Amygdala (tissue), 56 donors: Measurements from ENCODE around the gene DNAJA3.

Experiments
- DNase-seq, 56 donors: peaks; one replicate each; lab custom pipeline; 2025; lab: John Stamatoyannopoulos, UW

The DNAJA3 gene

DNA sequence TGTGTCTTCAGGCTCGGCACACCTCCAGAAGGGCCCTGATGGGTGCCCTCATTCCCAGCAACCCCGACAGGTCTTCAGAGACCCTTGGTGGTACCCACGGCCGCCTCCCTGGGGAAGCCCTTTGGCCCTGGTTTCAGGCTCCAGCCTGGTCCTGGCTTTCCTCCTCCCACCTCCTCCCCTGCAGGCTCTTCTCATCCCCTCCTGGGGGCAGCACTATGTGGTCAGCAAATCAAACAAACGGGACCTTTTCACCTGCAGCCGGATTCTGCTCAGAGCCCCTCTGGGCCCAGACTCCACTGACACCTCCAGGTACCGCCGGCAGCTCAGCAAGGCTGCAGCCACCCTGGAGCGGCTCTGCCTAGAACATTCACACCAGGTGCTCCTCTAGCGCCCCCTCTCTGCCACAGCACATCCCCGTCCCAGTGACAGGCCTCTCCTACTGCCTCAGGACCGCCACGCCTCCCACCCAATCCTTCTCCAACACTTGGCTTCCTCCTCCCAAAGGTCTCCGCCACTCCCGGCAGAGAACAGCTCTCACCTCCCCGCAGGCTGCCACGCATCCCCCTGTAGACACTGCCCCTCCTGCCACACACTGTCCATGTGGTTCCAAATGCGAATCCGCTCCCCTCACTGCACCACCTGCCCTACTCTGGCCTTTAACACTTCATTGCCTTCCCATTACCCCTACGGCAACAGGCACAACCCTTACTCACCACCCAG lies 21.3 kb upstream of the DNAJA3 start:
- DNase-seq, result peak in 5 of 56 donors; percentile 8 to 48 (median 24)

DNA sequence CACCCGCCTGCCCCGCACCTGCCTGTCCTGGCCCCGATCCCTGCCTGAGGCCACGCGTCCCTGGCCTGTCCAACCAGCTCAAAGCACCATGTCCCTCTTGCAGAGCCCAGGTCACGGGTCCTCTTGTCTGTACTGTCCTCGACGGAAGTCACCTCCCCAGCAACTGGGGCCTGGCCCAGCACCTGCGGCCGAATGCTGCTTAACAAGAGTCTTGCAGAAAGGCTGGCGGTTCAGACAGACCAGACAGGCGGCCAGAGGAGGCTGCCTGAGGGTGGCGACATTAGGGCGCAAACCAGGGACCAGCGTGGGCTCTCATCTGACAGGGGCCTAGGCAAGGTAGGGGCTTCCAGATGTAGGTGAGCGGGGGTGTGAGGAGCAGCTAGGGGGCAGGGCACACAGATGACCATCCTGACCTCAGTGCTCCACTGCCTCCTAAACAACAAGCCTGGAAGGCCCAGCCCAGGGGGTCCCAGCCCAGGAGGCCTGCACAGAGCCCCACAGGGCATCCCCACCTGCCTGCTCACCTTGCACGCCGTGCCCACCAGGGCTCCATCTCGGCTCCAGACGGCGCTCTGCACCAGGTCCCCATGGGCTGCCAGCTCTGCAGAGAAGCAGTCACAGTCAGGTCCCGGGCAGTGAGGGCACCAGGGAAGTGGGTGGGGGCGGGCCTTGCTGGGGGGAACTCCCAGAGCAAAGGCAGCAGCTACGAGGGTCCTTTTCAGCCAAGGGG lies 20.5 kb upstream of the DNAJA3 start:
- no peak for DNase-seq

DNA sequence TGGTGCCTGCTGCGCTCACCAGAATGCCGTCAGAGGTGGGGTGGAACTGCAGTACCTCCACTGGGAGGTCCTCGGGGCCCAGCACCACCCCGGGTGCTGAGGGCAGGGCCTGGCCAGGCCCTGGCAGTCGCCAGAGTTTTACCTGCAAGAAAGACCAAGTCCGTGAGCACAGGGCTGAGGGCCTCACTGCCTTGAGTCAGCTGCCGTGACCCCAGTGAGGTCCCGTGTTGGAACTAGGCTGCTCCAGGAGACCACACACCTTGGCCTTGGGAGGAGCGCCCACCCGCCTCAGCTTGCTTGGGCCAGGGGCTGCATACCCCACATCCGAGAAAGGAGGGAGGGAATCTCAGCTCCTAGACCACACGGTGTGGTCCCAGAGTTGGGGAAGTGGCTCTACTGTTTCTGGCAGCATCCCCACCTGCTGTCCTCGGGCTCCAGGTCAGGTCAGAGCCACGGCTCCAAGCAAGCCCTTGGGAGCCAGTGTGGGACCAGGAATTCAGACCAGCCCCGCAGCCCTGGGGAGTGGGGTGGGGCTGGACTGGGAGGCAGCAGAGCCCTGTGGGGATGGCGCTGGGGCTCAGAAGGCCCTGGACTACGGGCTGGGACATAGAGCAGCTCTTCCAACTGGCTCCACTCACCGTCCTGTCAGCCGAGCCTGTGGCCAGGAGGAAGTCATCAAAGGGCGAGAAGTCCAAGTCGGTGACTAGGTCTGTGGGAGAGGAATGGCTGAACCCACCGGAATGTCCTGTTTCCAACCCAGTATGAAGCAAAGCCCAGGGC lies 17.9 kb upstream of the DNAJA3 start:
- no peak for DNase-seq

DNA sequence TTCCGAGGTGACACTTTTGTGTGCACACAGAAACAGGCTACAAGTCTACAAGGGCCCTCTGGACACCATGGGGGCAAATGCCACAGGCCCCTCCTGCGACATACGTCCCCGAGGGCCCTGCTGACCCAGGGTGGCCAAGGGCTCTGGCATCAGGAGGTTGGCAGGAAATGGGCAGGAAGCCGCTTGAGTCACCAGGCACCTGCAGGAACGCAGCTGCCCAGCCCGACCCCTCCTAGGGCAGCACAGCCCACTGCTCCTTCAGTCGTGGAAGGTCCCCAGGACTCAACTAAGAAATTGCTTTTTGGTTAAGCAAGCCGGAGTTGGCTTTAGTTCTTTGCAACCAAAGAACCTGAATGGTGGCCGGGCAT lies 17.4 kb upstream of the DNAJA3 start:
- DNase-seq, result no peak

DNA sequence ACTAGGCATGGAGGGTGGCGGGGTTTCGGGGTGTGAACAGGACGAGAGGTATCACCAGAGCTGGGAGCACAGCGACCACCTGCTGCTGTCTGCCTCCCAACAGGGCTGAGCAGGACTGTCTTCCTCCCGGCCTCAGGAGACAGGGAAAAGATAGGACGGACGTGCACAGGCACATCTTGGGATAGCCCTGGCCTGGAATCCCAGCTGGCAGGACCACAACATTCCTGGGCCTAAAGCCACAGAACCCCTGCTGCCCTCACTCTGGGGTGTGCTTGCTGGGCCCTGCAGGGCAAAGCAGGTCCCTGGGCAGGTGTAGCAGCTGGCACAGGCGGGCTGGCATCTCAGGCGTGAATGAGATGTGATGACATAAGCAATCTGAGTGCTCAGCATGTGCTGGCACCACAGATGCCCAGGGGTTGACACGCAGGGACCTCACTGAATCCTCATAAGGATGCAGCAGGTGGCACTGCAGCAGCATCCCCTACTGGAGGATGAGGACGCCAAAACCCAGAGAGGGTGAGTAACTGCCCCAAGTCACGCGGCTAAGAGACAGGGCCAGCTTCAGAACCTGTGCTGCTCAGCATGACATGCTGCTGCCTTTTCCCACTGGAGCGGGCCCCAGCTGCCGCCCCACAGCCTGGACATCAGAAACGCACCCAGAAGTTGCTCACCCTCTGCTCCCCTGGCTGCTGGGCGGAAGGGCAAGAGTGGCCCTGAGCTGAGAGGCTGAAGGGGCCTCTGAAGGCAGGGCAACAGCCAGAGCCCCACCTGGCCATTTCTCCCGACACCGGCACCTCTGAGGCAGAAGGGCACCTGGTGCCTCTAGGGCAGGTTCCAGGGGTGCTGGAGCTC lies 16.4 kb upstream of the DNAJA3 start:
- peak in 15 of 56 donors; percentile 10 to 60 (median 26) for DNase-seq

DNA sequence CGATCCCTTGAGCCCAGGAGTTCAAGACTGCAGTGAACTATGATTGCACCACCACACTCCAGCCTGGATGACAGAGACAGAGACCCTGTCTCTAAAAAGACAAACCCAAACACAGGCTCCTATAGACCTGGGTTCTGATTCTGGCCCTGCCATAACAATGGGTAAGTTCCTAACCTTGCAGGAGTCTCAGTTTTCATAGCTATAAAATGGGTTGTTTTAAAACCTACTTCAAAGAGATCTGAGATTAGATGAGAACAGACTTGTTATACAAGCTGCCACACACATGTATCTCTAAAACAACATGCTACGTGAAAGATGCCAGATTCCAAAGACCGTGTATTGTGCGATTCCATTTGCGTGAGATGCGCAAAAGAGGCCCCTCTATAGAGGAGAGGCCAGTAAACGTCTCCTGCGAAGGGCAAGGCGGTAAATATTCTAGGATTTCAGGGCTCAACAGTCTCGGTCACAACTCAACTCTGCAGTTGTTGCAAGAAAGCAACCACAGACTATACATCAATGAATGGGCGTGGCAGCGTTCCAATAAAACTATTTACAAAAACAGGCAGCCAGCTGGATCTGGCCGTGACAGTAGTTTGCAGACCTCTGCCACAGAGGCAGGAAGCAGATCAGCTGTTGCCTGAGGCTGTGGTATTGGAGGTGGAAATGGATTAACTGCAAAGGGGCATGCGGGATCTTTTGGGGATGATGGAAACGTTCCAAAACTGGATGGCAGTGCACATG lies 15.2 kb upstream of the DNAJA3 start:
- DNase-seq, result peak in 42 of 56 donors; percentile 18 to 88 (median 54)

DNA sequence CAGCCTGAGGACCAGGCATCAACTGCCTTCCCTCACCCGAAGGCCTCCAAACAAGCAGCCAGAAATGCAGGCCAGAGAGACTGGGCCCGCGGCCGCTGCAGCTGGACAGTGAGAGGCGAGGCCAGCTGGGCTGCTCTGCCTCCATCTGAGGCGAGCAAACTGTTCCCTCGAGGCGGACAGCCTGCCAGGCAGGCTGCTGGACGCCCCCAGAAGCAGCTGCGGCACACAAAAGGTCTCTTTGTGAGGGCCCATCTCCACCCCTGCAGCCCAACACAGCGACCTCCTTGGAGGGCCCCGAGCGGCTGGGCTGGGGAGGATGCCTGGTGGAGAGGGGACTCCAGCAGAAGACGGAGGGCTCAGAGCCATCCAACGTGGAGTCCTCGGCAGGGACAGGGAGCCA lies 14.0 kb upstream of the DNAJA3 start:
- DNase-seq, result peak; percentile 31 to 98 (median 88)

DNA sequence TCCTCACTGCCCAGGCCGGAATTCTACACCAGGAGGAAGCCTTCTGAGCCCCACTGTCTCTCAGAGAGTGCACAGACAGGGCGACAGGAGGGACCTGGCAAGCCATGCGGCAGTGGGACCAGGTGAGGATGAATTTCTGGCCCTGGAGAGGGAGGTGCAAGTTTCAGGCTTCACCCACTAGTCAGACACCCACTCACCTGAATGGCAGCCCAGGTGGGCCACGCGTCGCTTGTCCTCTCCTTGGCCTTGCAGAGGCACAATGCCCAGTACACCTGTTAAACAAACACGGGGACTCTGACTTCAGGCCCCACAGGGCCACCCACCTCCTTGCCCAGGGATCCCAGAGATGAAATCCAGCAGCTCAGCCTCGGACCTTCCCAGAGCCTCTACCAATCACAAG lies 13.5 kb upstream of the DNAJA3 start:
- DNase-seq, result no peak

DNA sequence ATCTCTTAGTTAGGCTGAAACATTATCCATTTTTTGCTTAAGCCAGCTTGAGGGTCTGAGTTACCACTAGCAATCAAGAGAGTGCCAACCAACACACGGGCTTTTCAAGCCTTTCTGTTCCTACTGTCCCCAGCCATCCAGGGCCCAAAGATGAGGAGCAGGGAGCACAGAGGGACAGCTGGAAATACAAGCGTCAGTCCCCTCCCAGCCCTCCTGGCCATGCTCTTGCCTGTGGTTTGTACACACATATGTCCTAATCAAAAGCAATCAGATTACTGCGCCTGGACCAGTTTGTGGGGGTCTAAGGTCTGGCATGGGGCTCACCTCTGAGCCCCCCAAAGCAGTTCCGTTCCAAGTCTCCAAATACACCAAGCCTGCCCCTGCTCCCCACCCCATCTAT lies 12.8 kb upstream of the DNAJA3 start:
- DNase-seq, result no peak

DNA sequence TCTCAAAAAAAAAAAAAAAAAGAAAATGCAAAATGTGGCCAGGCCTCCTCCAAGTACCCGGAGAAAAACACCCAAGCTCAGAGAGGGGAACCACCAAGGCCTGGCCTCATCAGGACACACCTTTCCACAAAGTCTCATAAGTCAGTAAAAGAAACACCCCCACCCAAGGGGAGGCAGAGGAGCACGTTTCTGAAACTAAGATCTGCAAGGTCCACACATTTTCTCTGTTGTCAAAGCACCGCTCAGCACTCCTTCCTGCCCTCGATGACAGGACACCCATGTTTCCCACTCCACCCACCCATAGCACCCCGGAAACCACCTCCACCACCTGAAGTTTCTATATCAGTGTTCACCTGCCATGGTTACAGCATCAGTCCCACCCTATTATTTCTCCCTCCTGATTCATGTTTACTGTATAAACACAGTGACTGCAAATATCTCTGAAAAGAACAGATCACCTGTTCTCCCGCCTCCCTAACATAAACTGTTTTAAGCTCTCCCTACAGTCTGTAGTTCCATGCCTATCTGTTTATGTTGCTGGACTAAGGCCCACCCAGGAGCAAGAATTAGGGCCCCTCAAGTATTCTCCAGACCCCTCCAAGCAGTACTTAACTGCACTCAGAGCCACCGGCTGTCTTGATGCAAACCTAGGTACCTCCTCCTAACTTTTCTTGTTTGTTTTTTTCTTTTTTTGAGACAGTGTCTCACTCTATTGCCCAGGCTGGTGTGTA lies 11.3 kb upstream of the DNAJA3 start:
- DNase-seq, result no peak

DNA sequence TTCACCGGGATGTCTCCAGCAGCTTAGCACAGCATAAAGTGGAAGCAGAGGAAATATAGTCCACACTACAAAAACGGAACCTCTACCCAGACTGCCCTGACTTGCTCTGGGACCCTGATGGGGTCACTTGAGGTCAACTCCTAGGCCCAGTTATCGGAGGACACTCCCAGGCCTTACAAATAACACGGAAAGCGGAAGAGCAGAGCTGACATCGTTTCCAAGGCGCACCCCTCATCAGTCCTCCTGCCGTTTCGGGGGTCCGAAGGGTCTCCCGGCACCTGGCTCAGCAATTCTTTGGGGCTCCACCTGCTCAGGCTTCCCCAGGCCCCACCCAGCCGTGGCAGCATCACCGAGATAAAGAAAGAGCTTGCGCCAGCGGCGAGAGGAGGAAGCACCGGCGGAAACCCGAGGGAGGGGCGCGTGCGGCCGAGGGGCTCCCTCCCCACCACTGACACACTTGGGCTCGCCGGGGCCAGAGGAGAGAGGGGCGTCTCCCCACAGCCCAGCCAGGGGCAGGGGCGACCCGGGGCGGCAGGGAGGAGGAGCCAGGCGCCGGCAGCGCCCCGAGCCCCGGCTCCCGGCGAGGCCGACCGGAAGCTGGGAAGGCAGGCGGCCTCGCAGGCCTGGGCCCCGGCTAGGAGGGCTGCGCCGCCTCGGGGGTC lies 10.0 kb upstream of the DNAJA3 start:
- DNase-seq, result peak in 40 of 56 donors; percentile 18 to 75 (median 52)

DNA sequence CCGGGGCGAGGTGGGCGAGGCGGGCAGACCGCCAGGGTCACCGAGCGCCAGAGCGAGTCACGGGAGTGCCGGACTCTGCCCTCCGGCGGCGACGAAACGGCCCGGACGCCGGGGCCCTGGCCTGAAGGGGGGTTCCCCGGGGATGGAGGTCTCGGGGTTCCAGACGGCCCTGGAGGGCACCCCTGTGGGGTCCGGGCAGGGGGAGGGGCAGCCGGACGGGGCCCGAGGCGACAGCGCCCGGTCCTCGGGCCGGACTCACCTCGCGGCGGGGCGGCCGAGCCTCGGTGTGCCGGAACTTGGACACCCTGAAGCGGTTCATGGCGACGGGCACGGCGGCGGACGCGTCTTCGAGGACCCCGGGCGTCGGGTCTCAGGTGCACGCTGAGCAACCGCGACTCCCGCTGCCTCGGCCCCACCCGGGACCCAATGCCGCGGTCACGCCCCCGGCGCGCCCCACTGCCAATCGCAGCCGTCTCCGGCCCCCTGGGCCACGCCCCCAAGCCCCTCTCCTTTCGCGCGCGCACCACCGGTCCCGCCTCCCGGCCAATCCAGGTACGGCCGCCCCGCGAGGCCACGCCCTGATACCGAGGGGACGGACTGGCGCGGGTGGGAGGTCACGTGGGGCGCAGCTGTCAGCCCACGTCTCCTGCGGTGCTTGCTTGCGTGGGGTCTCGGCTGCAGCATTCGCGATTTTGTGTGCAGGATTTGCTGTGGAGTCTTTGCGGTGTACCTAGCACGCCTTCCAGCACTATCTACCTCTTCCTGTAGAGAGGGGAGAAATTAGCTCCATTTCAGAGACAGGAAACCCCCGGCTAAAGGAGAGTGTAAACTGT lies 9.3 kb upstream of the DNAJA3 start, which contains the start of gene CORO7:
CORO7 (minus strand) TSS at position 397 of the 833 bp plus-strand sequence; CDS start at position 319, 78 bp downstream.
- DNase-seq, result peak; percentile 47 to 98 (median 95)

DNA sequence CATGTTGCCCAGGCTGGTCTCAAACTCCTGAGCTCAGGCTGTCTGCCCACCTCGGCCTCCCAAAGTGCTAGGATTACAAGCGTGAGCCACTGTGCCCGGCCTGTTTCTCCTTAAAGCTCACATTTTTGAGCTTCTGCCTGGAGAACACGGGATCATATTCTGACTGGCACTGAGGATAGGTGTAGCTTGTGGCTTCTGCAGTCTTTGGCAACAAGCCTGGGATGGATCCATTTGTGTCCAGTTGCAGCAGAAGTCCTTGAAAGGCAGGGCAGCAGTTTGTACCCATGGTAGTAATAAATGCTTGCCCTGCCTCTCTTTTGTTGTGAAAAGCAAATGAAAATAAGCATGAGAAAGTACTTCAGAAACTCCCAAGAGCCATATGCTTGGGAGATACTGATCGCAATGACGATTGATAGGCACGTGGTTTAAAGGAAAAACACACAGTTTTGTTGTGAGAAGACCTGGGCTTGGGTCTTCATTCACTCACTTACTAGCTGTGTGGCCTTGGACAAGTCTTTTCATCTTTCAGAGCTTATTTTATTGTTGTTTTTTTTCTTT lies 6.2 kb upstream of the DNAJA3 start:
- no peak for DNase-seq

DNA sequence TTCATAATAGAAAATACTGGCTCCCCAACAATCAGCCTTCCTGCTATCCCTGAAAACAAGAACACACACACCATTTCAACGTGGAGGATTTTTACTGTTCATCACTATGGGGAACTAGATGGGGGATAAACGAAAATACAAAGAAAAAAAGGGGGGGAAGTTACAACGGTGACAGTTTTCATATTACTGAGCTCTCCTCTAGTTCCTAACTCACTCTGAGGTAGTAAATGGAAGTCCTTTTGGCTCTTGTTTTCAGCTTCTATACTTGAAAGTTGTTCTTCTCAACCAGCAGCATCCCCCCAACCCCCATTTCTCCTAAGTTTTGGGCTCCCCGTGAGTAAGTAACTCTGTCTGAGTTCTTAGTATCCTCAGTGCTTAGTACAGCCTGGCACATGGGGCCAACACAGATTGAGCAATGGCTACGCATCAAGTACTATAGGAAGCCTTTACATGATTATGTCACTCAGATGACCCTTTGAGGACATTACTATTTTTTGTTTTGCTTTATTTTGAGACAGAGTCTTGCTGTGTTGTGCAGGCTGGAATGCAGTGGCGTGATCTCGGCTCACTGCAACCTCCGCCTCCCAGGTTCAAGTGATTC lies 5.1 kb upstream of the DNAJA3 start:
- DNase-seq, result no peak

DNA sequence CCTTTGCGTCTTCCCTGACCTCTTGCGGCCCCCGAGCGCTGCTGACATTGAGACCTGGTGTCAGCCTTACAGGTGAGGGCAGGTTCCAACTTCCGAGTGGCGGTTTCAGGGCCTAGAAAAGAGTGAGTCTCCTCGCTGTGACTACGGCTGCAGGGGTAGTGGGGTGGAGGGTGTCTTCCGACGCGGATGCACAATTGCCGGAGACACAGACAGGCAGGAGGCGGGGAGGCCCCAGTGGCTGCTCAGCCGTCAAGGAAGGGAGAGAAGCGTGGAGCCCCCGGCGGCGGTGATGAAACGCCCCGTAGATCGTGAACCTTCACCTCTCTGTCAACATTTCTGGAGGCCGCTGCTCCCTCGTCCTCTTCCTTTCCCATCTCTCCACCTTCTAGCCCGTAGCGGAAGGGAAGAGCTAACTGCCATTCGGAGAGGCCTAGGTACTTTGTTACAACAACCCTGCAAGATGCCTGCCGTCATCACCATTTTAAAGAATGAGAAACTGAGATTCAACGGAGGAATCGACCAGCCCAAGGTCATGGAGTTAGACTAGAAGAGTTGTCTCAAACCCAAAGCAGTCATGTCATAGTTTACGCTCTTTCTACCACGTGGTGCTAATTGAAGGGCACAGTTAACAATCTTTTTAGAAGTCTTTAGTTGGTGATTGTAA lies 485 bp downstream of the DNAJA3 start:
- peak in 2 of 56 donors; percentile 64 to 66 for DNase-seq
